IPS-18a (cell line): ENCODE measurements around the gene CLCN1.

ENCODE experiments used
- H3K27ac ChIP-seq: one replicate; pipeline ENCODE4 v1.5.1; 2013; ENCODE audit warnings: low read length
- H3K27me3 ChIP-seq: one replicate; pipeline ENCODE4 v1.6.1; 2013; ENCODE audit warnings: mild to moderate bottlenecking, low read length; ENCODE audit not compliant: control insufficient read depth, insufficient read depth
- H3K36me3 ChIP-seq: one replicate; pipeline ENCODE4 v1.6.1; 2013; ENCODE audit warnings: low read depth, low read length; ENCODE audit not compliant: control insufficient read depth
- H3K4me1 ChIP-seq: one replicate; pipeline ENCODE4 v1.6.1; 2013; ENCODE audit warnings: low read depth, low read length; ENCODE audit not compliant: control insufficient read depth
- H3K4me3 ChIP-seq: one replicate; pipeline ENCODE4 v1.5.1; 2013; ENCODE audit warnings: low read length
- H3K9ac ChIP-seq: one replicate; pipeline ENCODE4 v1.6.1; 2013; ENCODE audit warnings: mild to moderate bottlenecking, low read length, moderate library complexity
- H3K9me3 ChIP-seq: one replicate; pipeline ENCODE4 v1.6.1; 2013; ENCODE audit warnings: low read depth, low read length; ENCODE audit not compliant: control insufficient read depth

The CLCN1 gene

DNA sequence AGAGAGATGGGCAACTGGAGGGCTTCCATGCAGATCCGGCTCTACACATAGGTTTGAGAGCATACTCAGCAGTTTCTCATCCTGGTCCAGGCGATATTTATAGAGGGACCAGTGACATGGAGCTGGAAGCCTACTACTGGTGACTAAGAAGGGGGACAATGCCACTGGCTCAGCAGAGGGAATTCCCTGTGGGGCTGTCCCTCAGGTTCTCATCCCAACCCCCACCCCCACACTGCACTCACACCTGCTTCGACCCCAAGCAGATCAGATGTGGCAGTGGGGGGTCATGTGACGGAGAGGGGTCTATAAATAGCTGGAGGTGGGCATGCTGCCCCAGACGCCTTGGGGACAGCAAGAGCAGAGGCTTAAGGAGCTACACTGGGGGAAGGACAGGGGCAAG is at the start of gene CLCN1:
Gene CLCN1, plus strand, starts transcription at position 336 of the 400 bp plus-strand sequence. CDS start 102 bp downstream, outside the sequence.
- H3K36me3 ChIP-seq, result no peaks in the 10 kb centered on the region
- no peaks in the 10 kb centered on the region for H3K4me1 ChIP-seq
- no peaks in the 10 kb centered on the region for H3K27me3 ChIP-seq
- H3K4me3 ChIP-seq, result no peak within 1 kb of the TSS
- no peaks in the 10 kb centered on the region for H3K9me3 ChIP-seq
- H3K9ac ChIP-seq, result no peak within 1 kb of the TSS
- no peak within 1 kb of the TSS for H3K27ac ChIP-seq

DNA sequence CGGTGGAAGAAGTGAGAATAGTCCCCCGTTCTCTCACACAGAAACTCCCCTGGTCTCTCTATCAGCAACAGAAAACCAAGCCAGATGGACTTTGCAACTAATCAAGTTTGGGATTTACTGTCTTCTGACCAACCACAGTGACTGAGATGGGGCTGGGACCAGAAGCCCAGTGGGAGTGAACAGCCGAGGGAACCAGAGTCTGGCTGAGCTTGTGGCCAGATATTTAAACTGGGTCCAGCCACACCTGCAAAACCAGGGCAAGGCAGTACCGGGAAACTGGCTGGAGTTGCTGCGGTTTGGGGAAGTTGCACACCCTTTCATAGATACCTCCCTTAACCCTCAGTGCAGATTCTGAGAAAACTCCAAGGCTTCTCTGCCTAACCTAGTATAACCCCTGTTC is 46.7 kb upstream of the CLCN1 start:
- Histone ChIP-seq H3K27me3 (peaks cover 4% of the 10 kb centered on the region), H3K9ac (no peak overlapping the region), H3K9me3 (no peaks in the 10 kb centered on the region), H3K36me3 (peaks cover 5% of the 10 kb centered on the region), H3K4me3 (no peak overlapping the region), H3K27ac (no peak overlapping the region), H3K4me1 (no peaks in the 10 kb centered on the region)

DNA sequence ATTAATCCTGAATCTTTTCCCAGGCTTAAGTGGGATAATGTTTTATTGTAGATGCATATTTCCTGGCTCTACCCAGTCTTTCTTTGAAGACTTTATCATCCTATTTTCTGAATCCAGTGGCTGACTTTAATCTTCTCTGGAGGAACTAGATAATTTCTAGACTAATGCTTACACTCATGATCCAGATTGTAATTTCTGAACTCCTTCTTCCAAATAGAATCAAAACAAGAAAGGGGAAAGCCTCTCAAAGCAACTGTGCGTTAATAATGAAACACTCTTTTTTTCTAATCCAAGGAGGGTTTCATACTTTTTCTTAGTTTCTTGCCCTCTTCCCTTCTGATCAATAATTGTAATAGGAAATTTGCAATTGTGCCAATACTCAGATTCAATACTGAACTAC is 44.7 kb upstream of the CLCN1 start:
- peaks cover 5% of the 10 kb centered on the region for H3K36me3 ChIP-seq
- H3K27ac ChIP-seq, result no peak overlapping the region
- H3K9me3 ChIP-seq, result no peaks in the 10 kb centered on the region
- H3K4me3 ChIP-seq, result no peak overlapping the region
- no peaks in the 10 kb centered on the region for H3K4me1 ChIP-seq
- no peaks in the 10 kb centered on the region for H3K27me3 ChIP-seq
- H3K9ac ChIP-seq, result no peak overlapping the region

DNA sequence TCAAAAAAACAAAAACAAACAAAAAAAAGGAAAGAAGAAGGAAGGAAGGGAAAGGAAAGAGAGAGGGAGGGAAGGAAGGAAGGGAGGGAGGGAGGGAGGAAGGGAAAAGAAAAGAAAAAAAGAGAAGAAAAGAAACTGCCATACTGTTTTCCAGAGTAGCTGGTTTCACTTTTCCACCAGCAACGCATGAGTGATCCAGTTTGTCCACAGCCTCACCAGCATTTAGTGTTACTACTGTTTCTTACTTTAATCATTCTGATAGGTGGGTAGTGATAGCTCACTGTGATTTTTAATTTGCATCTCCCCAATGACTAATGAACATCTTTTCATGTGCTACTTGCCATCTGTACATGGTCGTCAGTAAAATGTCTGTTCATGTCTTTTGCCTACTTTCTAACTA is 43.0 kb upstream of the CLCN1 start:
- Histone ChIP-seq H3K9ac (no peak overlapping the region), H3K36me3 (peaks cover 5% of the 10 kb centered on the region), H3K27ac (no peak overlapping the region), H3K4me3 (no peak overlapping the region), H3K4me1 (no peaks in the 10 kb centered on the region), H3K9me3 (no peaks in the 10 kb centered on the region), H3K27me3 (no peaks in the 10 kb centered on the region)

DNA sequence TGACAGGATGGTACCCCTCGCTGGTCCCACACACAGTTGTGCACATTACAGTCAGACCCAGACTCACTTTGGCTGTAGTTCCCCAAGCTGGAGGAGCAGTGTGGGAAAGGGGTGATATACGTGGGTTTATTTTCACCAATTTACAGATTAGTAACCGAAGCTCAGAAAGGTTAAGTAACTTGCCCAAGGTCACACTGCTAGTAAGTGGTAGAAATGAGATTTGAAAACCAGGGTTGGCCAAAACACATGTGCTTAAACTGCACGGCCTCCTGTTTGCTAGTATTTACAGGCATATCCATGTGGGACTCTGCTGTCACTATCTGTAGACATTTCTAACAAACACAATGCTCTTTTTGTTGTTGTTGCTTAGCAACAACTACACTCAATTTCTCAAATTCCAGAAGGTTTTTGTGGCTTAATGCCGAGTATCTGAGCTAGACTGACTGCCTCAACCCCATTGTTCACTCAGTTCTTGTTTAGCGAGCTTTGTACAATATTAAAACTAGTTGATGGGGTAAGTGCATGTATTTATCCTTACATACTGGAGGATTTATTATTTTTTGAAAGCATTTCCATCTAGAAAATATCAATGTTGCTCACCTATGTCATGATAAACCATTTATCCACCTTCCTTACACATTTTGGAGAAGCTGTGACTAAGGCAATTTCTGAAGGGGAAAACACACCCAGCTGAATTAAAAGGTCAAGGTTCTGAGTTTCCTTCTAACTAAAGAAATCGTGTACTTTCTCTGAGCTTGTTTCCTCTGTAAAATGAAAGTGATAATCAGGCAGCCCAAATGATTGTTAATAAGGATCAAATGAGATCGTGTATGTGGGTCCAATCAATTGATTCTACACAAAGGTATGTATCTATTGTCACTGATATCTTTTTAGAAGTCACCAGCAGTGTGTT is 36.5 kb upstream of the CLCN1 start:
- H3K27ac ChIP-seq, result no peak overlapping the region
- H3K36me3 ChIP-seq, result no peaks in the 10 kb centered on the region
- H3K9ac ChIP-seq, result no peak overlapping the region
- H3K27me3 ChIP-seq, result no peaks in the 10 kb centered on the region
- no peaks in the 10 kb centered on the region for H3K9me3 ChIP-seq
- no peak overlapping the region for H3K4me3 ChIP-seq
- peaks cover 11% of the 10 kb centered on the region for H3K4me1 ChIP-seq

DNA sequence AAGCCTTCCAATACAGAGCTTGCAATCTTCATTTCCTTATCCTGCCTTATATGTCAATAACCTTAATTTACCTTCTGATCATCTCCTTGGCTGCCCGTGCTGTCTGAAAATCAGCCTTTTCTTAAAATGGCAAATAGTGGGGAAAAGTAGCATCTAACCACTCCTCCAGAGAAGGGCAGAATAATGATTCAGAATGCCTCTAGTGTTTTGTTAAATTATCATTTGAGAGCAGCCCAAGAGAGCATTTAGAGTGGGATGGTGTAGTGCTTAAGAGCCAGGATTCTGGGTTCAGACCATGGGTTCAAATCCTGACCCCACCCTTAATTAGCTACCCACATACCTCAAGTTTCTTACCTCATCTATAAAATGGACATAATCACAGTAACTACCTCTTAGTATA is 35.8 kb upstream of the CLCN1 start:
- H3K4me1 ChIP-seq, result peaks cover 16% of the 10 kb centered on the region
- H3K27me3 ChIP-seq, result no peaks in the 10 kb centered on the region
- no peaks in the 10 kb centered on the region for H3K9me3 ChIP-seq
- H3K4me3 ChIP-seq, result no peak overlapping the region
- H3K36me3 ChIP-seq, result no peaks in the 10 kb centered on the region
- no peak overlapping the region for H3K9ac ChIP-seq
- no peak overlapping the region for H3K27ac ChIP-seq

DNA sequence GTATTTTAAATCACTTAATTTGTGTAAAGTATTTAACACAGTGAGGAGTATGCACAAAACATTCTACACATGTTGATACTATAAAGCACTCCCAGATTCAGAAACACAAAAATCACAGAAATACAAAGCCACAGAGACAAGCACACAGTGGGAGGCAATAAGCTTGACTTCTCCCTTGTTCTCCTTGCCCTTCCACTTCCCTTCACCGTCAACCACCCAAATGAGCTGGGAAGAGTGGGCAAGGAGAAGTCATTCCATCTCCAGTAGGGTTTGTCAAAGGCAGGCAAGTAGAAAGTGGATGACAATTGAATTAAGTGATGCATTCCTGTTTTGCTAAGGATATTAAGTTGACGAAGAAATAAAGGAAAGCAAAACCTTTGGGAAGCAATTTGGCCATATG is 35.3 kb upstream of the CLCN1 start:
- Histone ChIP-seq H3K9ac (no peak overlapping the region), H3K9me3 (no peaks in the 10 kb centered on the region), H3K27ac (no peak overlapping the region), H3K36me3 (no peaks in the 10 kb centered on the region), H3K4me3 (no peak overlapping the region), H3K4me1 (peaks cover 16% of the 10 kb centered on the region), H3K27me3 (no peaks in the 10 kb centered on the region)

DNA sequence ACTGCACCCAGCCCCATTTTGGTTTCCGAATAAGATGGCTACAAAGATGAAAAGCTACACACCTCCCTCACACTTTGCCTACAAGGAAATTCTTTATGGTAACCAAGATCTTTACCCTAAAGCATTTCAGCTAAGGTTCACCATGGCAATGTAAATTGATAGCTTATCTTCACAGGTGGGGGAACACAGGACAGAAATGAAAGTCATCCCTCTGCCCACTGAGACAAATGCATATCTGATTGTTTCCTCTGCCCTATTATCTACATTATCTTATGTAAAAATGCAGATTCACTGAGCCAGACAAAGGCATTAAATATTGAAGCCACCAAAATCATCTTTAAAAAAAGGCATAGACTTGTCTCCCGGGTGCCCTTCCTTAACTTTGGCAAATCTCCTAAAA is 34.4 kb upstream of the CLCN1 start:
- Histone ChIP-seq H3K27me3 (peaks cover 4% of the 10 kb centered on the region), H3K4me1 (peaks cover 16% of the 10 kb centered on the region), H3K9ac (no peak overlapping the region), H3K27ac (no peak overlapping the region), H3K9me3 (no peaks in the 10 kb centered on the region), H3K4me3 (no peak overlapping the region), H3K36me3 (no peaks in the 10 kb centered on the region)

DNA sequence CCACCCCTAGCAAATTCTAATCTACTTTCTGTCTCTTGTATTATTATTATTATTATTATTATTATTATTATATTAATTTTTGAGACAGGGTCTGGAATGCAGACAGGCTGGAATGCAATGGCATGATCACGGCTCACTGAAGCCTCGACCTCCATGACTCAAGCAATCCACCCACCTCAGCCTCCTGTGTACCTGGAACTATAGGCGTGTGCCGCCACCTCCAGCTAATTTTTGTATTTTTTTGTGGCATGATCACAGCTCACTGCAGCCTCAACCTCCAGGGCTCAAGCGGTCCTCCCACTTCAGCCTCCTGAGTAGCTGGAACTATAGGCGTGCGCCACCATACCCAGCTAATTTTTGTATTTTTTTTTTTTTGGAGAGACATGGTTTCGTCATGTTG is 33.8 kb upstream of the CLCN1 start:
- H3K36me3 ChIP-seq, result no peaks in the 10 kb centered on the region
- no peak overlapping the region for H3K4me3 ChIP-seq
- H3K27ac ChIP-seq, result no peak overlapping the region
- H3K27me3 ChIP-seq, result peaks cover 10% of the 10 kb centered on the region
- H3K9ac ChIP-seq, result no peak overlapping the region
- peaks cover 16% of the 10 kb centered on the region for H3K4me1 ChIP-seq
- H3K9me3 ChIP-seq, result no peaks in the 10 kb centered on the region

DNA sequence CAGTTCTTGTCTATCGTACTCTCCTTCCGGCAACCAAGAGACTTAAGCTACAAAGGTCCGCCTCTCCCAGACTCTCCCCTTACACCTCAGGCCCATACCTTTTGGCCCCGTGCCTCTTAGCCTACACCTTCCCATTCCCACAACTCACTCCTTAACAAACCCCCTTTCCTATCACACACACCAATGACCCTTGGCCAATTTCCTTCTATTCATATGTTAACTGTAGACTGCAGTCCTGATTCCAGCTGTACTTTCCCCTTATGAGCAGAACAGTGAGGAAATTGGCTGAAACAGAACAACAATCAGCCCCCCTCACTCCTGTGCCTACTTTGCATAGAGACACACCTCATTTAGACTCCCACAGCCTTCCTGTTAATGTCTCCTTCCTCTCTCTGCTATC is 32.5 kb upstream of the CLCN1 start:
- Histone ChIP-seq H3K9me3 (no peaks in the 10 kb centered on the region), H3K27me3 (peaks cover 18% of the 10 kb centered on the region), H3K4me1 (peaks cover 16% of the 10 kb centered on the region), H3K9ac (no peak overlapping the region), H3K4me3 (no peak overlapping the region), H3K27ac (no peak overlapping the region), H3K36me3 (no peaks in the 10 kb centered on the region)

DNA sequence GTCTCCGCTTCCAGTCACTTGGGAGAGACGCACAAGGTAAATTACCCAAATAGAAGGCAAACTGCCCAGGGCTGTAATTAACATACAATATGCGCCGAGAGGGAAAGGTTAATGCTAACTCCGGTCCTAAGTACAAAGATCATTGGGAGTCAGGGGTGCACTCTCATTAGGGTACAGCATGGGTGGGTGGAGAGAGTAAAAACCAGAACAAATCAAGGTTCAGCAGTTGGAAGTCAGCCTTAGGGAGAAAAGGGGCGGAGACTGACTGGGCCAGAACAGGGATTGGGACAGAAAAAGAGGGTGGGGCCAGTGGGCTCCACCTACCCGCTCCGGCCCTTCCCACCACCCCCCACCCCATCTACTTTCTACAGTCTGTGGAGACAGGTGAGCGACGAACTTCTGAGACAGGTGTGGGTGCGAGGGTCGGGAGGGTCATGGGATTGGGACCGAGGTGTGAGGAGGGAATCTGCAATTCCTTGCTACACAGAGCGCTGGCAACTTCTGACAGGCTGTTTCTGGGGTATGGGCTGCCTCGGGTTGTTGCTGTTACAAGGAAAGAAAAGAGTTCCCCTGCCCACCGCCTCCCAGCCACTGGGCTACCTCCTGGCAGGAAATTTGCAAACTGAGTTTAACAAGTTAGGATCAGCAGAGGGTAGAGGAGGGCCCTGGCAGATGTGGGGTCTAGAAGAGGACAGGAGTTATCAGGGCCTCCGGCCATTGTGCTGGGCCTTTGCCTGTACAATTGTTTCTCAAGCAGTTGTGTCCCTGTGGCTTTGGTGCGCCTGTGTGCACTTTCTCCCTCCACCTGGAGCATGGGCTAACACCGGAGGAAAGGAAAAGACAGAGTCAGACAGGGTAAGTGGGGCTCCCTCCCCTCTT is 31.1 kb upstream of the CLCN1 start, which contains the start of gene TMEM139:
Gene TMEM139, plus strand, starts transcription at position 368 of the 879 bp plus-strand sequence. CDS start 1,000 bp downstream, outside the sequence.
- no peaks in the 10 kb centered on the region for H3K36me3 ChIP-seq
- H3K27ac ChIP-seq, result no peak within 1 kb of the TSS
- no peak within 1 kb of the TSS for H3K9ac ChIP-seq
- H3K27me3 ChIP-seq, result peaks cover 18% of the 10 kb centered on the region
- H3K9me3 ChIP-seq, result no peaks in the 10 kb centered on the region
- H3K4me1 ChIP-seq, result peaks cover 22% of the 10 kb centered on the region
- peak within 1 kb of the TSS; percentile 40 for H3K4me3 ChIP-seq
